PC-3 (cell line): ENCODE measurements around the gene HBP1. TPM values are rescaled to one million over a fixed set of nuclear protein-coding genes. Genes with fewer than 3 reads are reported as not detected.

Experiments
- ATAC-seq: fragments of 200-7000 bp; cut with Tn5 transposase; 2 replicates; pipeline ENCODE4 v1.9.1; 2020; ENCODE audit warnings: mild to moderate bottlenecking, moderate library complexity
- BruUV-seq: library from RNA; stranded (reverse); fragments of 400-500 nt; replicated peaks from 2 replicates; lab custom pipeline; 2021; lab: Mats Ljungman, UMichigan
- CTCF ChIA-PET: fragments of 300-600 bp; sonication (Branson Sonifier 250); formaldehyde crosslinking; loops from one replicate; lab custom pipeline; 2022; ENCODE audit warnings: antibody characterized with exemption; lab: Charles Lee
- POLR2A ChIA-PET: fragments of 300-600 bp; sonication (Branson Sonifier 250); formaldehyde crosslinking; loops from one replicate; lab custom pipeline; 2022; ENCODE audit warnings: antibody characterized with exemption; ENCODE audit not compliant: unreplicated experiment; lab: Charles Lee
- DNase-seq: peaks from one replicate; pipeline ENCODE4 v3.0.0-alpha.2; 2015
- H2AFZ ChIP-seq: fragments of 300-600 bp; sonication (generic); 2 replicates; pipeline ENCODE4 v1.6.0; 2016; ENCODE audit warnings: antibody characterized with exemption, low read length
- H3F3A ChIP-seq: fragments of 300-600 bp; sonication (generic); one replicate; pipeline ENCODE4 v1.6.0; 2017; ENCODE audit warnings: antibody characterized with exemption, low read length, control low read depth, mild to moderate bottlenecking; ENCODE audit not compliant: unreplicated experiment
- H3K27ac ChIP-seq: fragments of 300-600 bp; sonication (generic); 2 replicates; pipeline ENCODE4 v1.5.1; 2016; ENCODE audit warnings: mild to moderate bottlenecking, low read length
- H3K27me3 ChIP-seq: fragments of 300-600 bp; sonication (generic); 2 replicates; pipeline ENCODE4 v1.6.1; 2016; ENCODE audit warnings: low read length, mixed read lengths
- H3K36me3 ChIP-seq: fragments of 300-600 bp; sonication (generic); 2 replicates; pipeline ENCODE4 v1.6.1; 2016; ENCODE audit warnings: low read depth, mixed run types, low read length, mixed read lengths
- H3K4me1 ChIP-seq: fragments of 300-600 bp; sonication (generic); 2 replicates; pipeline ENCODE4 v1.5.1; 2016; ENCODE audit warnings: low read length; ENCODE audit not compliant: insufficient read depth
- H3K4me2 ChIP-seq: fragments of 300-600 bp; sonication (generic); 2 replicates; pipeline ENCODE4 v1.6.0; 2016; ENCODE audit warnings: low read length
- H3K4me3 ChIP-seq: fragments of 300-600 bp; sonication (generic); 2 replicates; pipeline ENCODE4 v1.5.1; 2016; ENCODE audit warnings: mild to moderate bottlenecking, low read length, mixed read lengths
- H3K79me2 ChIP-seq: fragments of 300-600 bp; sonication (generic); 2 replicates; pipeline ENCODE4 v1.6.1; 2017; ENCODE audit warnings: low read length, mixed read lengths
- H3K9ac ChIP-seq: fragments of 300-600 bp; sonication (generic); 2 replicates; pipeline ENCODE4 v1.6.0; 2016; ENCODE audit warnings: mild to moderate bottlenecking, low read length
- H3K9me2 ChIP-seq: fragments of 300-600 bp; sonication (generic); replicated peaks from 2 replicates; pipeline ENCODE4 v1.6.1; 2016; ENCODE audit warnings: mixed run types, low read length, mixed read lengths
- H3K9me3 ChIP-seq: fragments of 300-600 bp; sonication (generic); 2 replicates; pipeline ENCODE4 v1.6.1; 2016; ENCODE audit warnings: low read length, mixed read lengths
- H4K20me1 ChIP-seq: fragments of 300-600 bp; sonication (generic); 2 replicates; pipeline ENCODE4 v1.6.1; 2016; ENCODE audit warnings: low read length, mixed read lengths
- EZH2 ChIP-seq: fragments of 300-600 bp; sonication (generic); IDR thresholded peaks from one replicate; pipeline ENCODE4 v1.6.1; 2017; ENCODE audit warnings: antibody characterized with exemption, mild to moderate bottlenecking, low read length; ENCODE audit not compliant: unreplicated experiment
- EZH2phosphoT487 ChIP-seq: fragments of 300-600 bp; sonication (generic); IDR thresholded peaks from 2 replicates; pipeline ENCODE4 v1.6.1; 2018; ENCODE audit warnings: mild to moderate bottlenecking, antibody characterized with exemption, low read length, borderline replicate concordance
- intact Hi-C: fragments of 100-400 bp; cut with micrococcal nuclease; formaldehyde crosslinking; loops from 2 replicates; pipeline ENCODE4 v1.9.0; 2023
- total RNA-seq: library from RNA; depleted of rRNA; stranded (reverse); fragments of >200 nt; gene quantifications from 2 replicates; pipeline ENCODE4 v1.2.3, GENCODE V29; 2014
- TF ChIP-seq, protein P1 (sequence below): fragments of 300-600 bp; sonication (generic); conservative IDR thresholded peaks from 2 replicates; pipeline ENCODE4 v1.5.1; 2017; ENCODE audit warnings: antibody characterized with exemption, low read depth, mild to moderate bottlenecking, low read length

The HBP1 gene
- total RNA-seq, 1 experiment from 2014 or later, result 13.0 TPM

DNA sequence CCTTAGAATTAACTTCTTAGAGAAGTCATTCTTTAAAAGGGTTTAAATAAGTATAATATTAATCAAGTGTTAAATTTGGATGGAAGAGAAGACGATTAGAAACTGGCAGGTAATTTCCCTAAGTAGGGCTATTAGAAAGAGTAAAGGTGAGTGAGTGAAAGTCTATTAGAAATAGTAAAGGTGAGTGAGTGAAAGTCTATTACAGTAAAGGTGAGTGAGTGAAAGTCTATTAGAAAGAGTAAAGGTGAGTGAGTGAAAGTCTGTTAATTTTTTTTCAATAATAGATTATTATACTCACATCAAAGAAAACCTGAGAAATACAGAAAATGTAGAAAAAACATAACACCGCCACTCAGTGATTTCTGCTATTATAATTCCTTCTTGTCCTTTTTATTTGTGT, 10.8 kb upstream of the HBP1 start:
- Histone ChIP-seq H3K27ac (no peak overlapping the region), H4K20me1 (no peaks in the 10 kb centered on the region), H3K9me2 (no peaks in the 10 kb centered on the region), H3K36me3 (no peaks in the 10 kb centered on the region), H3K4me2 (no peak overlapping the region), H3K4me1 (peaks cover 14% of the 10 kb centered on the region), H2AFZ (no peak overlapping the region), H3K27me3 (no peaks in the 10 kb centered on the region), H3K4me3 (no peak overlapping the region), H3K79me2 (no peaks in the 10 kb centered on the region), H3K9me3 (no peaks in the 10 kb centered on the region), H3K9ac (no peak overlapping the region), H3F3A (no peaks in the 10 kb centered on the region)
- CTCF ChIA-PET, result no interaction called here
- intact Hi-C loops, result no loop called here
- no peak for TF ChIP-seq EZH2
- no peak for TF ChIP-seq EZH2phosphoT487
- TF ChIP-seq, protein P1, sequence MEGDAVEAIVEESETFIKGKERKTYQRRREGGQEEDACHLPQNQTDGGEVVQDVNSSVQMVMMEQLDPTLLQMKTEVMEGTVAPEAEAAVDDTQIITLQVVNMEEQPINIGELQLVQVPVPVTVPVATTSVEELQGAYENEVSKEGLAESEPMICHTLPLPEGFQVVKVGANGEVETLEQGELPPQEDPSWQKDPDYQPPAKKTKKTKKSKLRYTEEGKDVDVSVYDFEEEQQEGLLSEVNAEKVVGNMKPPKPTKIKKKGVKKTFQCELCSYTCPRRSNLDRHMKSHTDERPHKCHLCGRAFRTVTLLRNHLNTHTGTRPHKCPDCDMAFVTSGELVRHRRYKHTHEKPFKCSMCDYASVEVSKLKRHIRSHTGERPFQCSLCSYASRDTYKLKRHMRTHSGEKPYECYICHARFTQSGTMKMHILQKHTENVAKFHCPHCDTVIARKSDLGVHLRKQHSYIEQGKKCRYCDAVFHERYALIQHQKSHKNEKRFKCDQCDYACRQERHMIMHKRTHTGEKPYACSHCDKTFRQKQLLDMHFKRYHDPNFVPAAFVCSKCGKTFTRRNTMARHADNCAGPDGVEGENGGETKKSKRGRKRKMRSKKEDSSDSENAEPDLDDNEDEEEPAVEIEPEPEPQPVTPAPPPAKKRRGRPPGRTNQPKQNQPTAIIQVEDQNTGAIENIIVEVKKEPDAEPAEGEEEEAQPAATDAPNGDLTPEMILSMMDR, result no peak
- BruUV-seq, result no TSS peak
- no peak for ATAC-seq
- POLR2A ChIA-PET, result no interaction called here
- DNase-seq, result no peak

DNA sequence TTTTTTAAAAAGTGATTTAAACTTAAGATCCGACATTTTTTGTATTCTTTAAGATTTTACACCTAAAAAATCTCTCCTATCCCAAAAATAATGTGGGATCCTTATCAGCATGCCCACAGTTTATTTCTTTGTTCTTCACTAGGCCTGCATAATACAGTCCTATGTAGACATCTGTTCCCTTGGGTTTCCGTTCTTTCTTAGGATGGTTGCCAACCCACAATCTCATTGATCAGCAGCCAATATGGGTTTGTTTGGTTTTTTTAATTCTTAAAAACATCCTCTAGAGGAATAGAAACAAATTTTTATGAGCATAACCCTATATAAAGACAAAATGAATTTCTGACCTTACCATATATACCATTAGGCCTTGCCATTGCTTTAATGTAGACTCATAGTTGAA, 8.4 kb upstream of the HBP1 start:
- no TSS peak for BruUV-seq
- no peak for ATAC-seq
- Histone ChIP-seq H4K20me1 (no peaks in the 10 kb centered on the region), H3K4me1 (peaks cover 27% of the 10 kb centered on the region), H3K4me2 (no peak overlapping the region), H3F3A (no peaks in the 10 kb centered on the region), H2AFZ (no peak overlapping the region), H3K9me3 (no peaks in the 10 kb centered on the region), H3K36me3 (no peaks in the 10 kb centered on the region), H3K9me2 (no peaks in the 10 kb centered on the region), H3K9ac (no peak overlapping the region), H3K4me3 (no peak overlapping the region), H3K27ac (no peak overlapping the region), H3K27me3 (no peaks in the 10 kb centered on the region), H3K79me2 (no peaks in the 10 kb centered on the region)
- CTCF ChIA-PET, result no interaction called here
- POLR2A ChIA-PET, result no interaction called here
- intact Hi-C loops, result loop anchor here (10.0 kb wide), 1 partner anchor 854 kb away; no protein-coding TSS in a partner anchor
- DNase-seq, result no peak
- TF ChIP-seq, protein P1, result no peak

DNA sequence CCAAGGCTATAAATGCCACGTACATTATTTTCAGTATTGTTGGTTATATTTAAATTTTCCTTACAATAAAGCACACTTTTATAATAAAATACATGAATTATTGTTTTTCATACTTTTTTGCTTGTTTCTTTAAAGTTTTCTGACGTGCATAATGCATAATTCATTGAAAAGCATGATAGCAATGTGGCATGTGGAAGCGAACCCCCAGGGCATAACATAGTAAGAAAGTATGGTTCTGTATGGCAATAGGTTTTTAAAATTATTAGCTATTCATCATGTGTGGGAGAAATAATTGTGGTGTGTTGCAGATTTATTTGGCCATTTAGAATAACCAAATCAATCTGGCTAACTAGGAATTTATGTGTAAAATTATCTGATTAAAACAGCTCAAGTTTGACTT, 7.4 kb upstream of the HBP1 start:
- DNase-seq, result no peak
- no peaks in the 10 kb centered on the region for H3K9me3 ChIP-seq
- no peaks in the 10 kb centered on the region for H3K79me2 ChIP-seq
- H3F3A ChIP-seq, result no peaks in the 10 kb centered on the region
- no TSS peak for BruUV-seq
- ChIA-PET CTCF (no interaction called here), POLR2A (no interaction called here)
- no peak overlapping the region for H3K4me3 ChIP-seq
- no peaks in the 10 kb centered on the region for H3K36me3 ChIP-seq
- no peaks in the 10 kb centered on the region for H3K27me3 ChIP-seq
- TF ChIP-seq EZH2phosphoT487 (no peak), EZH2 (no peak)
- TF ChIP-seq, protein P1, result no peak
- H3K4me2 ChIP-seq, result no peak overlapping the region
- no peaks in the 10 kb centered on the region for H3K9me2 ChIP-seq
- H2AFZ ChIP-seq, result no peak overlapping the region
- H3K9ac ChIP-seq, result no peak overlapping the region
- no peak overlapping the region for H3K27ac ChIP-seq
- no peaks in the 10 kb centered on the region for H4K20me1 ChIP-seq
- intact Hi-C loops, result loop anchor here (10.0 kb wide), 1 partner anchor 853 kb away; no protein-coding TSS in a partner anchor
- peaks cover 27% of the 10 kb centered on the region for H3K4me1 ChIP-seq
- ATAC-seq, result no peak
